GM23248 (cell line): ENCODE results near the gene ENOX1. TPM values are rescaled to one million over a fixed set of nuclear protein-coding genes. Genes with fewer than 3 reads are reported as not detected.

Experiments used
- DNase-seq: peaks from one replicate; pipeline ENCODE4 v3.0.0-alpha.2; 2015
- H2AFZ ChIP-seq: fragments of 200-600 bp; sonication (generic); 2 replicates; pipeline ENCODE4 v1.6.1; 2016; ENCODE audit warnings: antibody characterized with exemption
- H3F3A ChIP-seq: fragments of 200-600 bp; sonication (generic); 2 replicates; pipeline ENCODE4 v1.6.1; 2016; ENCODE audit warnings: mild to moderate bottlenecking, antibody characterized with exemption, mixed run types; ENCODE audit not compliant: insufficient read depth
- H3K27ac ChIP-seq: fragments of 200-600 bp; sonication (generic); 2 replicates; pipeline ENCODE4 v1.5.1; 2016; ENCODE audit warnings: mild to moderate bottlenecking
- H3K27me3 ChIP-seq: fragments of 200-600 bp; sonication (generic); replicated peaks from 2 replicates; pipeline ENCODE4 v1.6.1; 2016; ENCODE audit warnings: mild to moderate bottlenecking; ENCODE audit not compliant: insufficient read depth
- H3K36me3 ChIP-seq: fragments of 200-600 bp; sonication (generic); 2 replicates; pipeline ENCODE4 v1.6.1; 2016; ENCODE audit warnings: low read depth, mild to moderate bottlenecking
- H3K4me1 ChIP-seq: fragments of 200-600 bp; sonication (generic); 2 replicates; pipeline ENCODE4 v1.6.1; 2016; ENCODE audit warnings: mild to moderate bottlenecking; ENCODE audit not compliant: insufficient read depth
- H3K4me2 ChIP-seq: fragments of 200-600 bp; sonication (generic); one replicate; pipeline ENCODE4 v1.6.1; 2016; ENCODE audit warnings: mild to moderate bottlenecking; ENCODE audit not compliant: unreplicated experiment
- H3K4me3 ChIP-seq: fragments of 200-600 bp; sonication (generic); 2 replicates; pipeline ENCODE4 v1.5.1; 2016; ENCODE audit warnings: mild to moderate bottlenecking
- H3K79me2 ChIP-seq: fragments of 200-600 bp; sonication (generic); 2 replicates; pipeline ENCODE4 v1.6.1; 2016; ENCODE audit warnings: mild to moderate bottlenecking; ENCODE audit not compliant: insufficient read depth
- H3K9ac ChIP-seq: fragments of 200-600 bp; sonication (generic); 2 replicates; pipeline ENCODE4 v1.6.1; 2016; ENCODE audit warnings: mild to moderate bottlenecking
- H3K9me2 ChIP-seq: fragments of 200-600 bp; sonication (generic); 2 replicates; pipeline ENCODE4 v1.6.1; 2016; ENCODE audit warnings: mixed run types, mild to moderate bottlenecking, moderate library complexity; ENCODE audit not compliant: insufficient read depth
- H3K9me3 ChIP-seq: fragments of 200-600 bp; sonication (generic); one replicate; pipeline ENCODE4 v1.6.1; 2017; ENCODE audit warnings: low read depth
- H4K20me1 ChIP-seq: fragments of 200-600 bp; sonication (generic); 2 replicates; pipeline ENCODE4 v1.6.0; 2016; ENCODE audit not compliant: insufficient read depth
- EZH2 ChIP-seq: fragments of 200-600 bp; sonication (generic); IDR thresholded peaks from 2 replicates; pipeline ENCODE4 v1.6.1; 2018; ENCODE audit warnings: antibody characterized with exemption, mild to moderate bottlenecking; ENCODE audit not compliant: insufficient read depth, poor library complexity, severe bottlenecking
- EZH2phosphoT487 ChIP-seq: fragments of 200-600 bp; sonication (generic); IDR thresholded peaks from 2 replicates; pipeline ENCODE4 v1.6.1; 2018; ENCODE audit warnings: antibody characterized with exemption, moderate library complexity, mild to moderate bottlenecking, low read depth; ENCODE audit not compliant: insufficient read depth
- WGBS, 2 experiments: methylation state at CpG; one replicate each; pipeline ENCODE4 v1.1.6; 2015 to 2017; ENCODE audit warnings: low lambda C conversion rate in 2 of 2, low coverage in 1 of 2; ENCODE audit errors: missing lambda C conversion rate in 2 of 2; 5-methylcytosine and 5-hydroxymethylcytosine counted together
- in situ Hi-C: fragments of 300-500 bp; cut with MboI; formaldehyde crosslinking; loops from 2 replicates; pipeline ENCODE4 v1.15.0; 2020
- polyA plus RNA-seq: library from polyadenylated mRNA; unstranded; fragments of >200 nt; fragmentation: Nextera tagmentation; extraction: Ambion mirVana; gene quantifications from 2 replicates; pipeline ENCODE4 v1.2.1, GENCODE V29; 2016
- total RNA-seq: library from RNA; depleted of rRNA; stranded (reverse); fragments of >200 nt; shearing (Covaris generic); gene quantifications from 2 replicates; pipeline ENCODE4 v1.2.3, GENCODE V29; 2014

The ENOX1 gene
- total and polyA plus RNA-seq, 2 experiments from 2014 or later, result 1.8 to 3.2 TPM

- no peaks in the 10 kb centered on the region for H3K36me3 ChIP-seq
- TF ChIP-seq EZH2phosphoT487 (no peak), EZH2 (no peak)
- H3K4me2 ChIP-seq, result no peak overlapping the region
- no peak overlapping the region for H3K4me3 ChIP-seq
- H4K20me1 ChIP-seq, result no peaks in the 10 kb centered on the region
- H2AFZ ChIP-seq, result no peak overlapping the region
- no peak for DNase-seq
- H3K9me2 ChIP-seq, result no peaks in the 10 kb centered on the region
- H3K9ac ChIP-seq, result no peak overlapping the region
- in situ Hi-C loops, result no loop called here
- H3F3A ChIP-seq, result no peaks in the 10 kb centered on the region
- no peak overlapping the region for H3K27ac ChIP-seq
- no peaks in the 10 kb centered on the region for H3K9me3 ChIP-seq
- H3K4me1 ChIP-seq, result no peaks in the 10 kb centered on the region
- no peaks in the 10 kb centered on the region for H3K27me3 ChIP-seq
- H3K79me2 ChIP-seq, result no peaks in the 10 kb centered on the region
Observed at GRCh38 chr13:43414111-43414510, 372.7 kb downstream of the ENOX1 start.

GRCh38 chr13:43411741-43412140, 375.0 kb downstream of the ENOX1 start:
- Histone ChIP-seq H2AFZ (no peak overlapping the region), H3K9ac (no peak overlapping the region), H3K4me2 (no peak overlapping the region), H3K4me1 (no peaks in the 10 kb centered on the region), H3K4me3 (no peak overlapping the region), H3K9me3 (no peaks in the 10 kb centered on the region), H3K79me2 (no peaks in the 10 kb centered on the region), H3K27me3 (no peaks in the 10 kb centered on the region), H3K36me3 (no peaks in the 10 kb centered on the region), H3F3A (no peaks in the 10 kb centered on the region), H3K27ac (no peak overlapping the region), H4K20me1 (no peaks in the 10 kb centered on the region), H3K9me2 (no peaks in the 10 kb centered on the region)
- whole genome bisulfite sequencing, 2 experiments, result 77 to 79% methylated on average over 9 of the region's 9 CpGs
- TF ChIP-seq EZH2phosphoT487 (no peak), EZH2 (no peak)
- no peak for DNase-seq
- in situ Hi-C loops, result no loop called here

GRCh38 chr13:43411211-43411610, 375.6 kb downstream of the ENOX1 start:
- no peaks in the 10 kb centered on the region for H3F3A ChIP-seq
- H3K4me3 ChIP-seq, result no peak overlapping the region
- no peaks in the 10 kb centered on the region for H3K9me2 ChIP-seq
- DNase-seq, result no peak
- no peak for TF ChIP-seq EZH2
- TF ChIP-seq EZH2phosphoT487, result no peak
- H3K4me2 ChIP-seq, result no peak overlapping the region
- no peaks in the 10 kb centered on the region for H3K27me3 ChIP-seq
- no peaks in the 10 kb centered on the region for H3K4me1 ChIP-seq
- H3K9ac ChIP-seq, result no peak overlapping the region
- H3K36me3 ChIP-seq, result no peaks in the 10 kb centered on the region
- H3K79me2 ChIP-seq, result no peaks in the 10 kb centered on the region
- in situ Hi-C loops, result no loop called here
- 56 to 58% methylated on average over 2 of the region's 2 CpGs for WGBS, 2 experiments
- no peaks in the 10 kb centered on the region for H4K20me1 ChIP-seq
- H3K27ac ChIP-seq, result no peak overlapping the region
- no peaks in the 10 kb centered on the region for H3K9me3 ChIP-seq
- no peak overlapping the region for H2AFZ ChIP-seq

- Histone ChIP-seq H3K4me3 (no peak overlapping the region), H3K4me2 (no peak overlapping the region), H3K9ac (no peak overlapping the region), H3K9me2 (no peaks in the 10 kb centered on the region), H3F3A (0 out of 2 replicates have a peak, but pooled peaks cover 4% of the 10 kb centered on the region), H2AFZ (no peak overlapping the region), H3K27me3 (no peaks in the 10 kb centered on the region), H3K9me3 (no peaks in the 10 kb centered on the region), H4K20me1 (no peaks in the 10 kb centered on the region), H3K4me1 (peaks cover 4% of the 10 kb centered on the region; the same call in 1 of the 2 replicates), H3K36me3 (no peaks in the 10 kb centered on the region), H3K79me2 (no peaks in the 10 kb centered on the region), H3K27ac (no peak overlapping the region)
- TF ChIP-seq EZH2phosphoT487 (no peak), EZH2 (no peak)
- no peak for DNase-seq
- in situ Hi-C loops, result no loop called here
- WGBS, 2 experiments, result 87 to 90% methylated on average over 3 of the region's 3 CpGs
Observed at GRCh38 chr13:43408274-43408673, 378.5 kb downstream of the ENOX1 start.

DNA sequence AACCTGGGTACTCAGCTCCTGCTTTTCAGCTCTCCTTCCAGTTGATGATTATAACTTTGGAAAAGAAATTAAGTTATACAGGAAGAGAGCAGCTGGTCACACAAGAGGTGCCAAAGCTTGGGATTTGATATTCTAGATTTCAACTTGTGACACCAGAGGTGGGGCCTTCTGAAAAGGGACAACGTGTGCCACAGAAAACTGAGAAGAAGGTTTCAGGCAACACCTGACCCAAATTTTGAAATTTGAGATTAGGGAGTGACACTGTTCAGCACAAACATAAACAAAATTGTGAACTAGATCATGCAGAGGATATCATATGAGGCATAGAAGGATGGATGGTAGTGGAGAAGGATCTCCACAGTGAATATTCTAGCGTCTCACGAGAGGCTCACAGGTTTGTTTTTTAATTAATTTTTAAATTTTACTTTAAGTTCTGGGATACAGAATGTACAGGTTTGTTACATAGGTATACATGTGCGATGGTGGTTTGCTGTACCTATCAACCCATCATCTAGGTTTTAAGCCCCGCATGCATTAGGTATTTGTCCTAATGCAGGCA, 379.7 kb downstream of the ENOX1 start:
- DNase-seq, result no peak
- Histone ChIP-seq H4K20me1 (no peaks in the 10 kb centered on the region), H3K4me3 (no peak overlapping the region), H3F3A (0 out of 2 replicates have a peak, but pooled peaks cover 4% of the 10 kb centered on the region), H2AFZ (no peak overlapping the region), H3K4me2 (no peak overlapping the region), H3K9ac (no peak overlapping the region), H3K36me3 (no peaks in the 10 kb centered on the region), H3K4me1 (peaks cover 4% of the 10 kb centered on the region; the same call in 1 of the 2 replicates), H3K79me2 (no peaks in the 10 kb centered on the region), H3K9me3 (no peaks in the 10 kb centered on the region), H3K27ac (no peak overlapping the region), H3K27me3 (no peaks in the 10 kb centered on the region), H3K9me2 (no peaks in the 10 kb centered on the region)
- in situ Hi-C loops, result no loop called here
- TF ChIP-seq EZH2 (no peak), EZH2phosphoT487 (no peak)
- 84 to 88% methylated on average over 5 of the region's 5 CpGs for WGBS, 2 experiments
